ENCODE data around the gene IL1RAPL2.
A peak's percentile ranks its signal among the peaks of the same experiment; 100 is the strongest.

The IL1RAPL2 gene

GRCh38 chrX:105315248-105315647, 749.2 kb downstream of the IL1RAPL2 start:
- peak; percentile 13 for DNase-seq (ENCODE audit: low spot score)
- CTCF ChIA-PET, result no interaction called here
- TF ChIP-seq CTCF (conservative IDR thresholded peaks at IDR 0.05; ENCODE audit: low read depth), result no peak
- POLR2A ChIA-PET (ENCODE audit: low non-redundant PET), result no interaction called here
- H3K27ac ChIP-seq, result no peak overlapping the region

- DNase-seq (ENCODE audit: low spot score), result no peak
- POLR2A ChIA-PET (ENCODE audit: low non-redundant PET), result no interaction called here
- CTCF ChIA-PET, result no interaction called here
Measured at GRCh38 chrX:105317117-105317516, 751.1 kb downstream of the IL1RAPL2 start.

GRCh38 chrX:105323928-105324327, 757.9 kb downstream of the IL1RAPL2 start:
- TF ChIP-seq CTCF (conservative IDR thresholded peaks at IDR 0.05; ENCODE audit: low read depth), result no peak
- ChIA-PET POLR2A (ENCODE audit: low non-redundant PET) (no interaction called here), CTCF (no interaction called here)
- H3K27ac ChIP-seq, result peak overlapping the region; percentile 64
- DNase-seq (ENCODE audit: low spot score), result peak; percentile 72

More at GRCh38 chrX:105317117-105317516, 751.1 kb downstream of the IL1RAPL2 start:
- no peak for TF ChIP-seq CTCF (conservative IDR thresholded peaks at IDR 0.05; ENCODE audit: low read depth)
- H3K27ac ChIP-seq, result no peak overlapping the region

- H3K27ac ChIP-seq, result no peak overlapping the region
- CTCF ChIA-PET, result interaction anchor here (0.6 kb wide), 1 partner anchor 385 kb away, joined by 4 read pairs; no protein-coding TSS in a partner anchor
- no peak for TF ChIP-seq CTCF (conservative IDR thresholded peaks at IDR 0.05; ENCODE audit: low read depth)
- POLR2A ChIA-PET (ENCODE audit: low non-redundant PET), result no interaction called here
- DNase-seq (ENCODE audit: low spot score), result no peak
Measured at GRCh38 chrX:105328773-105329172, 762.8 kb downstream of the IL1RAPL2 start.

GRCh38 chrX:105331244-105331643, 765.2 kb downstream of the IL1RAPL2 start:
- DNase-seq (ENCODE audit: low spot score), result peak; percentile 10
- TF ChIP-seq CTCF (conservative IDR thresholded peaks at IDR 0.05; ENCODE audit: low read depth), result no peak
- POLR2A ChIA-PET (ENCODE audit: low non-redundant PET), result no interaction called here
- H3K27ac ChIP-seq, result no peak overlapping the region
- CTCF ChIA-PET, result interaction anchor here (0.6 kb wide), 1 partner anchor 1885 kb away, joined by 6 read pairs; no protein-coding TSS in a partner anchor

- CTCF ChIA-PET, result no interaction called here
Measured at GRCh38 chrX:105347373-105347772, 781.4 kb downstream of the IL1RAPL2 start.

More at GRCh38 chrX:105347373-105347772, 781.4 kb downstream of the IL1RAPL2 start:
- POLR2A ChIA-PET (ENCODE audit: low non-redundant PET), result no interaction called here
- no peak overlapping the region for H3K27ac ChIP-seq
- DNase-seq (ENCODE audit: low spot score), result no peak
- no peak for TF ChIP-seq CTCF (conservative IDR thresholded peaks at IDR 0.05; ENCODE audit: low read depth)

Measured in RWPE1 (cell line).